HG03066 (cell line): ENCODE data around the gene TMEM167A.
"Not testable (repeated sequence)": the region's sequence is repeated elsewhere in the genome, so short reads cannot be mapped to it uniquely, and the experiment has no call there.

Experiments
- ATAC-seq: cut with Tn5 transposase; IDR thresholded peaks from one replicate; pipeline ENCODE4 v1.9.1; 2021; ENCODE audit warnings: low read depth; ENCODE audit not compliant: unreplicated experiment

The TMEM167A gene

GRCh38 chr5:83092619-83093018 lies 15.4 kb upstream of the TMEM167A start:
- ATAC-seq = no peak

GRCh38 chr5:83090169-83090568 lies 13.0 kb upstream of the TMEM167A start:
- no peak for ATAC-seq

GRCh38 chr5:83085106-83085505 lies 7.9 kb upstream of the TMEM167A start:
- no peak for ATAC-seq

GRCh38 chr5:83084336-83084735 lies 7.1 kb upstream of the TMEM167A start:
- ATAC-seq = no peak

GRCh38 chr5:83082750-83083149 lies 5.6 kb upstream of the TMEM167A start:
- ATAC-seq = no peak

GRCh38 chr5:83077662-83078261 lies 568 bp upstream of the TMEM167A start:
- ATAC-seq = peak; percentile 4

- no peak for ATAC-seq
Observed at GRCh38 chr5:83072966-83073365, 4.2 kb downstream of the TMEM167A start.

GRCh38 chr5:83071286-83072051 lies 5.7 kb downstream of the TMEM167A start:
- no peak for ATAC-seq

GRCh38 chr5:83069096-83069799 lies 7.9 kb downstream of the TMEM167A start:
- ATAC-seq = no peak

GRCh38 chr5:83067377-83067776 lies 9.8 kb downstream of the TMEM167A start:
- ATAC-seq = not testable (repeated sequence)

GRCh38 chr5:83066548-83067110 lies 10.6 kb downstream of the TMEM167A start:
- ATAC-seq = no peak

GRCh38 chr5:83059341-83059740 lies 17.9 kb downstream of the TMEM167A start:
- no peak for ATAC-seq

GRCh38 chr5:83058726-83059125 lies 18.5 kb downstream of the TMEM167A start:
- no peak for ATAC-seq

- no peak for ATAC-seq
Observed at GRCh38 chr5:83055166-83055565, 22.0 kb downstream of the TMEM167A start.

- ATAC-seq = no peak
Observed at GRCh38 chr5:83050723-83051340, 26.4 kb downstream of the TMEM167A start.

- no peak for ATAC-seq
Observed at GRCh38 chr5:83049370-83049885, 27.8 kb downstream of the TMEM167A start.

- ATAC-seq = no peak
Observed at GRCh38 chr5:83048811-83049210, 28.4 kb downstream of the TMEM167A start.

GRCh38 chr5:83048277-83048676 lies 28.9 kb downstream of the TMEM167A start:
- no peak for ATAC-seq

GRCh38 chr5:83044926-83045325 lies 32.3 kb downstream of the TMEM167A start:
- no peak for ATAC-seq

- no peak for ATAC-seq
Observed at GRCh38 chr5:83042507-83042906, 34.7 kb downstream of the TMEM167A start.

GRCh38 chr5:83038924-83039323 lies 38.3 kb downstream of the TMEM167A start:
- ATAC-seq = no peak
